DMS53 (cell line): ENCODE results near the gene ATF5.

ENCODE experiments used
- DNase-seq: peaks from one replicate; lab custom pipeline; 2025; lab: John Stamatoyannopoulos, UW

ATF5 gene

GRCh38 chr19:49976496-49976895 is 47.5 kb downstream of the ATF5 start:
- DNase-seq, result no peak

DNA sequence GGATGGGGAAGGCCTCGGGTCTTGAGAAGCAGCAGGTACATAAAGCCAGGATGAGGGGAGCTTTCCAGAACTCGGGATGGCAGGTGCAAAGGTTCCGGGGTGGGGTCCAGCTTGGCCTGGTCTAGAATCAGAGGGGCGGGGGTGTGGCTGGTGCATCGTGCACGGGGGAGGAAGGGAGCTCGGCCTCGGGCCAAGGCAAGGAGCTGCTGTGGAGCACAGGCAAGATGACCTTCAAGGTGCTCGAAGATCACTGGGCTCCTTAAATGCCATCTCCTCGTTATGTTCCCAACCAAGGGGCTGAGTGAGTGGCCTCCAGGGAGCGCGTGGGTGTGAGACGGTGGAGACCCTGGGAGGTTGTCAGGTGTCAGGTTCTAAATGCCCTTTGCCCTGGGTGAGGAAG is 48.1 kb downstream of the ATF5 start:
- DNase-seq, result no peak

- DNase-seq, result no peak
Measured at GRCh38 chr19:49977881-49978280, 48.9 kb downstream of the ATF5 start.

DNA sequence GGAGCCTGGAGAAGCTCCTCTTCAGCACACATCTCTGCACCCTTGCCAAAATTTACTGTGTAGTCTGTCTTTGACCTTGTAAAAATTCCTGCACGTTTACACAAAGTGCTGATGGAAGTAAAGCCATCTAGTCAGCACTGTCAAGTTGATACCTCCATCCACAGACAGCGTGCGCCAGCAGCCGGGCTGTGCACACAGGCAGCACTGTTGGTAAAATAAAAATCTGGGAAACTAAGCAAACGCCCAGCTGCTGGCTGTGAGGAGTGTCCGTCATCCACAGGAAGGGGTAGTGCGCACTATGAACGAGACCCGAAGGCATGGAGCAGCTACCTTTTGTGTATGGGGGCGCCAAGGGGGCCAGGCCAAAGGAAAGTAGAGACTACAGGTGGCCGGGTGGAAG is 49.3 kb downstream of the ATF5 start:
- no peak for DNase-seq

- no peak for DNase-seq
Measured at GRCh38 chr19:49981603-49982593, 52.9 kb downstream of the ATF5 start.
